DND-41 (cell line): Measurements from ENCODE around the gene TRAIP.

Source experiments
- EZH2 ChIP-seq: IDR thresholded peaks from 3 replicates; pipeline ENCODE4 v1.6.1; 2012; ENCODE audit warnings: borderline replicate concordance, low read depth, mild to moderate bottlenecking, moderate library complexity, low read length, inconsistent platforms; ENCODE audit not compliant: severe bottlenecking
- TF ChIP-seq, protein P1 (sequence below): IDR thresholded peaks from 2 replicates; pipeline ENCODE4 v1.5.1; 2012; ENCODE audit warnings: borderline replicate concordance, low read length, moderate library complexity, mild to moderate bottlenecking; ENCODE audit not compliant: poor library complexity, severe bottlenecking; ENCODE audit errors: extremely low read depth

DNA sequence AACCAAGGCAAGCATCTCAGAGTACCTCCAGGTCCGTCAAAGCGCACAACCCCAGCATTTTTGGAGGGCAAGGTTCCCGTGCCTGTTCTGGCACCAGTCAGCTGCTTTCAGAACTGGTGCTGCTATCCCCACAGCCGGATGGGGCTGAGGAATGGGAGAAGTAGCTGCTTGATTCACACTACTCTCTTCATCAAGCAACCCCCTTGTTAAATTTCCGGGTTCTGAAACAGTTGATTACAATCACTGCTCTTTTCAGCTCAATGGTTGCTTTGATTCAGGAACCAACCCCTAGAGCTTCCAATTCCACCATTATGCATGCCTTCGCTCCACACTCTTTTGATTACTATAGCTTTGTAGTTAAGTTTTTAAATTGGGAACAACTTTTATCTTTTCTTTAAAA, 30.3 kb downstream of the TRAIP start:
- TF ChIP-seq, protein P1, sequence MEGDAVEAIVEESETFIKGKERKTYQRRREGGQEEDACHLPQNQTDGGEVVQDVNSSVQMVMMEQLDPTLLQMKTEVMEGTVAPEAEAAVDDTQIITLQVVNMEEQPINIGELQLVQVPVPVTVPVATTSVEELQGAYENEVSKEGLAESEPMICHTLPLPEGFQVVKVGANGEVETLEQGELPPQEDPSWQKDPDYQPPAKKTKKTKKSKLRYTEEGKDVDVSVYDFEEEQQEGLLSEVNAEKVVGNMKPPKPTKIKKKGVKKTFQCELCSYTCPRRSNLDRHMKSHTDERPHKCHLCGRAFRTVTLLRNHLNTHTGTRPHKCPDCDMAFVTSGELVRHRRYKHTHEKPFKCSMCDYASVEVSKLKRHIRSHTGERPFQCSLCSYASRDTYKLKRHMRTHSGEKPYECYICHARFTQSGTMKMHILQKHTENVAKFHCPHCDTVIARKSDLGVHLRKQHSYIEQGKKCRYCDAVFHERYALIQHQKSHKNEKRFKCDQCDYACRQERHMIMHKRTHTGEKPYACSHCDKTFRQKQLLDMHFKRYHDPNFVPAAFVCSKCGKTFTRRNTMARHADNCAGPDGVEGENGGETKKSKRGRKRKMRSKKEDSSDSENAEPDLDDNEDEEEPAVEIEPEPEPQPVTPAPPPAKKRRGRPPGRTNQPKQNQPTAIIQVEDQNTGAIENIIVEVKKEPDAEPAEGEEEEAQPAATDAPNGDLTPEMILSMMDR = no peak
- no peak for TF ChIP-seq EZH2
